ENCODE results near the gene TDRKH.
"Not testable (repeated sequence)": the region's sequence is repeated elsewhere in the genome, so short reads cannot be mapped to it uniquely, and the experiment has no call there.

Gene TDRKH

DNA sequence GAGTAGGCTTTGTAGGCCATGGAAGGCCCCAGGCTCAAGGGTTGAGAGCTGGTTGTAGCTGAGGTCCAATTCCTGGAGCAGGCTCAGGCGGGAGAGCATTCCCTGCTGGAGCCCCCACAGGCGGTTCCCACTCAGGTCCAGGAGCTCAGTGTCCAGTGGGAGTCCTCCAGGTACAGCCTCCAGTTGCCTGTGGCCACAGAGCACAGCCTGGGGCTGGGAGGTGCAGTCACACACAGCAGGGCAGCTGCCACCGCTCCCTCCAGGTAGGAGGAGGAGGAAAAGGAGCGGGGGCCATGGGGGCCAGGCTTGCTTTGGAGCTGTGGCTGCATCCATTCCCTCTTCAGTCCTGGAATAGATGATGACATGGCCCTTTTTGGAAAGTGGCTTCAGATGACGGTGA, 12.1 kb upstream of the TDRKH start:
- no peak for DNase-seq

DNA sequence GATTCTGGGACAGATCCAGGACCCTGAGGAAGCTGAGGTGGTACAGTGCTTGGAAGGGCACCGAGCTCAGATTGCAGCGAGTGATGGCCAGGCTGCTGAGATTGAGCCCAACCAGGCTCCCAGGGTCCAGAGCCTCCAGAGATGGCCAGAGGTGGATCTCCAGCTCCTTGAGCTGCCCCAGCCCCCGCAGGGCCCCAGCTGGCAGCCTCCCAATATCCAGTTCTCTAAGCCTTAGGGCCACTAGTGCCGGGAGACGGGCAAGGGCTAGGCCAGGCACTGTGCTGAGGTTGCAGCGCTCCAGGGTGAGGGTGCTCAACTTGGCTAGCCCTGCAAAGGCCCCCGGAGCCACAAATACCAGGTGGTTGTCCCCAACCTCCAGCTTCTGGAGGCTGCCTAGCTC, 11.5 kb upstream of the TDRKH start:
- DNase-seq = no peak

DNA sequence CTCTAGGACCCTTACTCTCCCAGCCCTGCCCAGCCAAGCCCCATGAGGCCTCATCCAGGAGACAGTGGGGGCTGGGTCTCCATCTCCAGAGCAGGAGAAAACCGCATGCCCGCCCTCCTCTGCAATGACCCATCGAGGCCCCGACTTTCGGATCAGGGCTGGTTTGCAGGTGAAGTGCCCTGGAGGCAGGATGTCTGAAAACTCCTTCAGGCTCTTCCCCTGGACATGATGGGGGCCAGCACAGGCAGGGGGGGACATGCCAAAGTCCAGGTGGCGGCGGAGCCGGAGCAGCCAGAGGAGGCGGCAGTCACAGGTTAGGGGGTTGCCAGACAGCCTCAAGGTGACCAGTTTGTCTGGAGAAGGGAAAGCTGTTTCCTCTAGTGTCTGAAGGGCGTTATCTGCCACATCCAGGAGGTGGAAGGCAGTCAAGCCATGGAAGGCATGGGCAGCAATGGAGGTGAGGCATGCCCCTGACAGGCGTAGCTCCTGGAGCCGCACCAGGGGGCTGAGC, 11.1 kb upstream of the TDRKH start:
- DNase-seq = no peak

DNA sequence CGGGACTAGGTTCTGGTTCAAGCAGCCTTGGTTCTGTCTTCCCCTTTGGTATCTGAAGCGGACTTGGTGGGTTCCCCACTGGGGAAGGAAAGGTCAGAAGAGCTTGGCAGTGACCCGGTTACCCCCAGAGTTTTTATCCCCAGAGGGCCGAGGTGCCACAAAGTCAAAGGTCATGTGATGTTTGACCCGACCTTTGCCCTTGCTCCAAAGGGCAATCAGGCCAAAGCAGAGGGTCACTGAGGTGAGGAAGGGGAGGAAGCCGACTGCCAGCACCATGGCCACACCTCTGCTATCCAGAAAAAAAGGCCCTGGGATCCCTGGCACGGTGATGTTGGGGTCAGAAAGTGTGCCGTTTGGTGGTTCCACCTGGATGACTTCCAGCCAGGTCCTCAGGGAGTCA, 10.5 kb upstream of the TDRKH start:
- no peak for DNase-seq

DNA sequence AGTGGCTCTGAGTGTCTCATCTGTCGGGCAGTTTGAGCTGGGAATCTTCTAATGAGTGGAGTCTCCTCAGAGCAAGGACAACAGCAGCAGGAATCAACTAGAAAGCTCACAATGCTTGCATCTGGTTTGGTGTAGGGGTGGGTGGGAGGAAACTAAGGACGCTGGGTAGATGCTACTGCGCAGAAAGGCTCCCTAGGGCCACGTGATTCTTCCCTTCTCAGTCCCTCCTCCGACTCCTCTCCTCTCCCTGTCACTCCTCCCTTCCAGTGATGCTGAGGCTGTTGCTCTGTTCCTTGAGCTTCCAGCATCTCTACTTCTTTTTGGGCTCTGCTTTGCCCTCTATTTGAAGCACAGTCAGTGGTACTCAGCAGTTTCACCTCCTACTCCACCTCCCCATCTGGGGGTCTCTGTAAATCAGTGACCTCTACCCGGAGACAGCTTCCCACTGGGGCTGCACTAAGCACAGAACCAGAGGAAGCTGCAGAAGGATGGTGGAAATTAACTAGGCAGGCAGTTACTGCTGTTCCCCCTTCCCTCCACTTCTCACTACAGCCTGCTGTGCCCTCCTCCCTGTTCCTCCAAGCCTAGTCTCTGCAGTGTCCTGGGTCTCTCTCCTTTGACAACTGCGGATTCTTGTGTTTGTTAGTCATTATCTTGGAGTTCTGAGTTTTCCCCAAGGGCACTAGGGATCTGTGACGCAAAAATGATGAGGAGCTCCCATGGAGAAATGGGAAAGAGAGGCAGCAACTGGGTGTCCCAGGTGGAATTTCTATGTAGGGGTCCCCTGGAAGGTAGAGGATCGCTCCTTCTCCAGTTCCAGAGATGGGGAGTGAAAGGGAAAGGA, 9.1 kb upstream of the TDRKH start:
- no peak for DNase-seq

DNA sequence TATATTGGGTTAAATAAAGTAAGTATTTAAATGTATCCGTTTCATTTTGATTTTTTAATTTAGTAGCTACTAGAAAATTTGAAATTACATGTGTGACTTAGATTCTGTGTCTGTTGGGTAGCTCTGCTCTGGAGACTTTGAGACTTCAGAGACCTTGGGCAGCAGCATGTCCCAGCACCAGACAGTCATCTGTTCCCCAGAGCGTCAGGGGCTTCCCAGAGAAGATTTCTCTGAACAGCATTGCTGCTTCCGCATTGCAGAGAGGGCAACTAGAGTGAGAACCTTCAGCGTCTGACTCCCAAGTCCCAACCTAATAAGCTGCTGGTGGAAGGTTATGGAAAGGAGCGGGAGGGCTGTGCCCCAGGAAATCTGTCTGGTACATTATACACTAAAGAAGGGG, 8.3 kb upstream of the TDRKH start:
- no peak for DNase-seq

DNA sequence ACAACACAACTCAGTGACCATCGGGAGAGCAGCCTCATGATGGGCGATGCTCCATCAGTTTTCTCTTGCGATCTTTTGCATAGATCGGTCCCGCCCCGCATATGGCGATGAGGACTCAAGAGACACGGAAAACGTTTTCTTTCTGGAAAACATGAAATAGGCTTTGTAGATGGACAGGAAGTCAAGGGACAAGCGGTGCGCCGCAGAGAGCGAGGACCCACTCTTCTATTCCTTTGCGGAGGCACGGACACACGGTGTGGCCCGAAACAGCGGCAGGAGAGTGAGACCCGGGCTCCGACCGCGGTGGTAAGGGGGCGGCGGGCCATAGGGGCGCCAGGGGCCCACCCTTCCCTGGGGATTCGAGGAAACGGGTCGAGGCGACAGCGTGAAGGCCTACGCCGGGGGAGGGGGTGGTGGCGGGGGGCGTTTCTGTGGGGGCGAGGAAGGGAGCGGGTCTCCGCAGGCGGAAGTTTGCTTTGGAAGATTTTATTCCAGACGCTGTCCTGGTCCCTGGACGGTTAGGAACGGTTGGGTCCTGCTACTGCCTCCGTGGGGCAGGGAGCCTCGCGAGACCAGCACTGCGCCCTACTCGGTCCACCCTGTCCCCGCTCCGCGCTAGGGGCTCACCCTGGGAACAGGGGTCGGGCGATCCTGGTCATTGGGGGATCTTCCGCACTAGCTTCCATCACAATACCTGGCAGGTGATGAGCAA, 796 bp upstream of the TDRKH start:
- no peak for DNase-seq

DNA sequence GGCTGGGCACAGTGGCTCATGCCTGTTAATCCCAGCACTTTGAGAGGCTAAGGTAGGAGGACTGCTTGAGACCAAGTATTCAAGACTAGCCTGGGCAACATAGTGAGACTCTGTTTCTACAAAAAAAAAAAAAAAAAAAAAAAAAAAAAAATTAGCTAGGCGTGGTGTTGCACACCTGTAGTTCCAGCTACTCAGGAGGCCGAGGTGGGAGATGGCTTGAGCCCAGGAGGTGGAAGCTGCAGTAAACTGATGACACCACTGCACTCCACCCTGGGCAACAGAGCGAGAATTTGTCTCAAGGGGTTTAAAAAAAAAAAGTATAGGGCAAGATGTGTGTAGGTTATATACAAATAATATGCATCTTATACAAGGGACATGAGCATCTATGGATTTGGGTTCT, 2.6 kb downstream of the TDRKH start:
- DNase-seq = no peak

DNA sequence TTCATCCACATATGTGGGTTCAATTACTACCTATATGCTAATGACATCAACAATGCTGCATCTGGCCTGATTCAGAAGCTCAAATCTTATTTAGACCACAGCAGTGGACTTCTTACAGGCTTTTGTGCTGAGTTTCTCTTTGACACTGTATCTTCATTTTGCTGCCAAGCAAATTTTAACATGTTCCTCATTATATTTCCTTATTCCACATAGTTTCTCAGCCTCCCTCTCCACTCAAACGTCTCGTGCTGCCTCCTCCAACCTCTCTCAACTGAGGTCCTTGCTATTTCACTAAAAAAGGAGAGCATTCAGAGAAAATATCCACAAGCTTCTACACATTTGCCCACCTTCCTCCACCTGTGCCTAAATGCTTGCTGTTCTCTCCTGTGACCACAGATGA, 6.5 kb downstream of the TDRKH start:
- no peak for DNase-seq

DNA sequence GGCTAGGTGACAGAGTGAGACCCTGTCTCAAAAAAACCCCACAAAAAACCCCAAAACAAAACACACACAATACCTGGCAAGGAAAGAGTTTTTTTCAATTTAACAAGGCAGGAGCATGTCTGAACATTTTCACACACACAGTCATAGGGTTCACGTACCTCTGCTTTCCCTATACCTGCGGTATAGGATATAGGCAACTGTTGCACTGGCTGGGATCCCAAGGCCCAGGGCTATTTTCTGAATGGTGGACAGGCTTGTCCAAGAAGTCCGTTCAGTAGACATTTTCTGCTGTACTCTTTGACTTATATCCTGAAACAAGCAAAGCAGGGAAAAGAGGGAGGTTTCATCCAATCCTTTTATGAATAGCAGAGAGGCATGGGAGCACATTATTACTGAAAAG, 7.6 kb downstream of the TDRKH start:
- no peak for DNase-seq

DNA sequence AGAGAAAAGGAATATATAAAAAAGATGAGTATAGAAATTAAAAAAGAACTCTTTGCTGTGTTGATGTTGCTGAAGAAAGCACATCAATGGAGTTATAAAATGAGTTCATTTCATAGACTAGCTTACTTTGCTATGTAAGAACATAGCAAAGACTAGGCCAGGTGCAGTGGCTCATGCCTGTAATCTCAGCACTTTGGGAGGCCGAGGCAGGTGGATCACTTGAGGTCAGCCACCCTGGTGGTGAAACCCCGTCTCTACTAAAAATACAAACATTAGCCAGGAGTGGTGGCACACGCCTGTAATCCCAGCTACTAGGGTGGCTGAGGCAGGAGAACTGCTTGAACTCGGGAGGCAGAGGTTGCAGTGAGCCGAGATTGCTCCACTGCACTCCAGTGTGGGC, 8.3 kb downstream of the TDRKH start:
- DNase-seq = not testable (repeated sequence)

DNA sequence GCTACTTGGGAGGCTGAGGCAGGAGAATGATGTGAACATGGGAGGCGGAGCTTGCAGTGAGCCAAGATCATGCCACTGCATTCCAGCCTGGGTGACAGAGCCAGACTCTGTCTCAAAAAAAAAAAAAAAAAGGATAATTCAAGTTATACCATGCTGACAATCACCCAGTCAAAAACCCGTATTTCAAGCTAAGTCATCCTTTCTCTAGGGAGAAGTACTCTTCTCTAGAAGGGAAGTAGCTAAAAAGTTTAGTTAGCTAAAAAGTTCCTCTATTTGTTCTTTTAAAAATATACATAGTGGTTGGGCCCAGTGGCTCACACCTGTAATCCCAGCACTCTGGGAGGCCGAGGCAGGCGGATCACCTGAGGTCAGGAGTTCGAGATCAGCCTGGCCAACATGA, 9.6 kb downstream of the TDRKH start:
- not testable (repeated sequence) for DNase-seq

DNA sequence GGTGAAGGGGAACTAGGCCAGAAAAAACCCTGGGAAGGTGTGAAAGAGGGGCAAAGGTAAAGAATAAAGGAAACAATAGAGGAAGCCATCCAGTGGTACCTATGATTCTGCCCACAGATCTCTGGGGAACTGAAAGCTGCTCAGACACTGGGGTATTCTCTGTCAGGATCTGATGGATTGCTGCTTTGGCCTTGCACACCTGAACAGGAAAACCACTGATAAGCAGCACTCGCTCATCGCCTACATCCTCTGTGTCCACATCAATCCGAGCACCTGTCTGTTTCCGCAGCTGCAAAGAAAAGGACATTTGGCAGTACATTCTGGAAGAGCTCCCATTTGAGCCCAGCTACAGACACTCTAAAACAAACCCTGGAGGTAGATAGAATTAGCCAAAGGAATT, 10.4 kb downstream of the TDRKH start:
- DNase-seq = no peak

DNA sequence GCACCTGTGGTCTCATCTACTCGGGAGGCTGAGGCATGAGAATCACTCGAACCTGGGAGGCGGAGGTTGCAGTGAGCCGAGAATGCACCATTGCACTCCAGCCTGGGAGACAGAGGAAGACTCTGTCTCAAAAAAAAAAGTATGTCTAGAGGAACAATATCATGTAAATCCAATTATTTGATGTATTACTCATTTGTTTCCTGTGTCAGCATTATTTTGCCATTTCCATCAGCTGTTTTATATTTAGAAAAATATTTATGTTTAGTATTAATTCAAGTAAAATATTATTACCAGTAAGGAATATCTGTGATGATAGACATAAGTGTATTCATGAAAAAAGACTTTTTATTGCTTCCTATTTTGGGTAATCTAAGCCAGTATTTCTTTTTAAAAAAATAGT, 13.0 kb downstream of the TDRKH start:
- no peak for DNase-seq

DNA sequence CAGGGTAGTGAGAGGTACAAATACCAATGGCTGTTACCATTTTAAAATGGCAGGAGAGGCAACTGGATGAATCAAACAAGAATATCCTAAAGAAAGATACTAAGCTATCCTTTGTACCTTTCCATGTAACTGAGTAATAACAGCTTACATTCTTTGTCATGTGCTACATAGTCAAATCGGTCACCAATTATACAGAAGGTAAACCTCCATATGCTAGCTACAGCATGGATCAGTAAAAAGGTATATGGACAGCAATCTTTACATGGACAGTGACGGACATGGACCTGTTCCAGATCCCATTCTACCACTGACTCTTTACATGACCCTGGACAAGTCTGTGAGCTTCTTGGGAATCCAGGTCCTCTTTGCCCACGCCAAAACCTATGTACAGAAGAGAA, 13.6 kb downstream of the TDRKH start:
- DNase-seq = no peak

DNA sequence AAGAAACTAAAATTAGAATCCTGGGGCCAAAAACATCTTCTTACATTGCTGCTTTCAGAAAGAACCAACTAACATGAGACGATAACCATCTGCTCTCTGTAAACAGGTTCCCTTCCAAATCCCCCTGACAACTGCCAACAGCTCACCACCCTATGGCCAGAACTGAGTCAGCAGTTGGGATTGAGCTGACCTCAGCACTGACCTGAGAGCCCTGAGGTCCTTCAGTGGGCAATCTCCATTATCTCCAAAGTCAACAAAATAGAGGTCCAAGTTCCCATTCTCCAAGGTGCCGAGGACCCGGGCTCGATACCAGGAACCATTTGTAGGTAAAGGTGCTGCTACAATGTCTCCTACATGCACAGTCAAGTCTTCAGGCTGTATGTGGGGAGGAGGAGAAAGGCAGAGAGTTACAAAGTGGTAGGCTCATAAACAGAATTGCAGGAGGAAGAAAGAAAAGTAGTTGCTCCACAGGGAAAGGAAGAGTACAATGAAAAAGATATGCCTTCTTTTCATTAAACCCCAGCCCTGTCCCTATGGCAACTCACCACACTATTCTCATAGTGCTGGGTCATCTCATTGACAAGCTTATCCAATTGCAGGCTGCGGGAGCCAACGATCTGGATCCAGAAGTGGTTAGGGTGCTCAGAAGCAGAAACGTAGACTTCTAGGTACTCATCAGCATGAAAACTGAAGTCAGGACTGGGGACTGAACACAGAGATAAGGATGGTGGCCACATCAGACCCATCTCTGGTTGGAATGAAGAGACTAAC, 14.2 kb downstream of the TDRKH start:
- no peak for DNase-seq

DNA sequence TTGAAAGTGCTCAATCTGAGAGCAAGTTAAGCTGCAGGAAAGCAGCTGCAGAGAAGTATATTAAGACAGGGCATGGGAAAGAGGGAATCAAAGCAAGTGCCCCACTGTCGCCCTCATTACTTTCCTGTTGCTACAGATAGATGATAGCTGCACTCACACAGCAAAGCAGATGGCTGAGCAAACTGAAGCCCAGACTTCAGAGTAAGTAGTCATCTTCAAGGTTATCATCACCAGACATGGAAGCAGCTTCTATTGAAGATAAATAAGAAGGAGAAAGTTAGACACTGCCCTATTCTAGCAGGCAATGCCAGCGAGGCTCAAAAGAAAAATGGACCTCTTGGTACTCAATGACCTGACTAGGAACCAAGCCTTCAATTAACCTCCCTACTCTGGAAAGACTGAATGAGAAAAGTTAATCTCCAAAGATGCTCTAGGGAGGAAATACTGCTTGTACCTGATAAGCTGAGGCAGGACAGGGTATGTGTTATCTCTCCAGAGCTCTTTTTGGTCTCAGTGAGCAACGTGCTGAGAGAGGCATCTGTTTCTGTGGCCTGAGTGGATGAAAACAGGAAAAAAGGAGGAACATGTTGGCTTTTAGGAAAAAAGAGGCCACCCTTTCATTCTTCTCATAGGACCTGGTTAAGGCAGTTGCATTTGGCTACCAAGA, 15.9 kb downstream of the TDRKH start:
- no peak for DNase-seq

DNA sequence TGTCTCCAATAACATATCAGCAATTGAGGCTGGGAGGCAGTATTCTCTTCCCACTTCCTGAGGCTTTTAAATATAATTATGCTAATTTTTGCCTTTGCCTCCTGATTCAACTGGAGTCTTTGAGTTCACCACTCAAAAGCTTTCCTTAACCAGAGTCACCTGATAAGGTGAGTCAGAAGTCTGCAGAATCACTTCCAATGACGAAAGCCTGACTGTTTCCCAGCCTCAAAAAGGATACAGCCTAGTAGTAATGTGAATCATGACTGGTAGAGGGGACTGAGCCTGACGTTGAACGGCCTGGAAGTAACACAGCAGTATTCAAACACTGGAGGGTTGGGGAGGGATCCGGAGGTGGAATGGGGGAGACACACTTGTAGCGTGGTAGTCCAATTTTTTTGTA, 16.6 kb downstream of the TDRKH start:
- no peak for DNase-seq

DNA sequence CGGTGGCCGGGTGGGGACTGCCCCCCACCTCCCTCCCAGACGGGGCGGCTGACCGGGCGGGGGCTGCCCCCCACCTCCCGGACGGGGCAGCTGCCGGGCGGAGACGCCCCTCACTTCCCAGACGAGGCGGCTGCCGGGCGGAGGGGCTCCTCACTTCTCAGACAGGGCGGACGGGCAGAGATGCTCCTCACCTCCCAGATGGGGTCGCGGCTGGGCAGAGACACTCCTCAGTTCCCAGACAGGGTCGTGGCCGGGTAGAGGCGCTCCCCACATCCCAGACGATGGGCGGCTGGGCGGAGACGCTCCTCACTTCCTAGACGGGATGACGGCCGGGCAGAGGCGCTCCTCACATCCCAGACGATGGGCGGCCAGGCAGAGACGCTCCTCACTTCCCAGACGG, 21.0 kb downstream of the TDRKH start:
- not testable (repeated sequence) for DNase-seq

DNA sequence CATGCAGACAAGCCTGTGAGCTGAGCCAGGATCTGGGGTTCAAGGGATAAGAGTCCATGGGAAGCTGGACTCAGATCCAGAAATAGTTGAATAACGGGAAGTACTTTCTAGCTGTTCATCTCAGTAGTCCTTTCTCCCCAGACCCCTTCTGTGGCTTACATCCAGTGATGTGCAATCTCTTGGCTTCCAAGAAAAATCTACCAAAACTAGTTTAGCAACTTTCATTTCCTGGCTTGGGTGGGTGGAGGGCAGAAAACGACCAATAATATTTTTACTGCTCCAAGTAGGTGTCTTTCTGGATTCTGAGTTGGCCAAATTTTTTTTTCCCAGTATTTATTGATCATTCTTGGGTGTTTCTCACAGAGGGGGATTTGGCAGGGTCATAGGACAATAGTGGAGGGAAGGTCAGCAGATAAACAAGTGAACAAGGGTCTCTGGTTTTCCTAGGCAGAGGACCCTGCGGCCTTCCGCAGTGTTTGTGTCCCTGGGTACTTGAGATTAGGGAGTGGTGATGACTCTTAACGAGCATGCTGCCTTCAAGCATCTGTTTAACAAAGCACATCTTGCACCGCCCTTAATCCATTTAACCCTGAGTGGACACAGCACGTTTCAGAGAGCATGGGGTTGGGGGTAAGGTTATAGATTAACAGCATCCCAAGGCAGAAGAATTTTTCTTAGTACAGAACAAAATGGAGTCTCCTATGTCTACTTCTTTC, 21.8 kb downstream of the TDRKH start:
- DNase-seq = not testable (repeated sequence)

DNA sequence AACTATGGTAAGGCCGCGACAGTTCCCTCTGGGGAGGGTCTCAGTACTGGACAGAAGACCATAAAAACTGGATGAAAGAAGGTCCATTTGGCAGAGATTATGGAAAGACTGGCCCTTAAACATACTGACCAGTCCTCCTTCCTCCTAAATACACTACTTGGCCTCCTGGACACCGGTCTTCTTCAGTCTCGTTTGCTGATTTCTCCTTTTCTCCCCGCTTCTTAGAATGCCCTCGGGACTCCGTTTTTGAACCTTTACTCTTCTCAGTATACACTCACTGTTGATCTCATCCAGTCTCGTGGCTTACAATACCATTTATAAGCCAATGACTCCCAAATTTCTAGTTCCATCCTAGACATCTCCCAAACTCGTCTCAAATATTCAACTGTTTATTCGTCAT, 26.3 kb downstream of the TDRKH start:
- no peak for DNase-seq

All from right kidney (tissue), 1 donor.